CD14-positive monocyte (primary cell): ENCODE results near the gene NT5E. TPM values are rescaled to one million over a fixed set of nuclear protein-coding genes. Genes with fewer than 3 reads are reported as not detected.

Source experiments
- DNase-seq, 3 donors: peaks; one replicate each; pipeline ENCODE4 v3.0.0-alpha.2; 2011 to 2022
- H2AFZ ChIP-seq: 2 replicates; pipeline ENCODE4 v1.6.0; 2012; ENCODE audit warnings: mild to moderate bottlenecking, low read depth, low read length, inconsistent platforms; ENCODE audit not compliant: insufficient read depth, poor library complexity, severe bottlenecking
- H3K27ac ChIP-seq, 2 donors: 1 replicate in 1 of 2; 2 replicates in 1 of 2; pipeline ENCODE4 v1.5.1; 2012 to 2013; ENCODE audit warnings: low read length in 2 of 2, control low read depth in 1 of 2, inconsistent platforms in 1 of 2, low read depth in 1 of 2, mild to moderate bottlenecking in 1 of 2
- H3K27me3 ChIP-seq, 2 donors: one replicate each; pipeline versions ENCODE4 v1.6.0 to v1.6.1; 2011 to 2013; ENCODE audit warnings: low read length in 2 of 2; ENCODE audit not compliant: control insufficient read depth in 2 of 2, insufficient read depth in 2 of 2
- H3K36me3 ChIP-seq, 2 donors: replicated peaks in 1 of 2; 1 replicate in 1 of 2; 2 replicates in 1 of 2; pipeline versions ENCODE4 v1.5.1 to v1.6.1; 2012 to 2013; ENCODE audit warnings: low read length in 2 of 2, control low read depth in 1 of 2, inconsistent platforms in 1 of 2, mild to moderate bottlenecking in 1 of 2; ENCODE audit not compliant: insufficient read depth in 2 of 2, control insufficient read depth in 1 of 2
- H3K4me1 ChIP-seq, 2 donors: 1 replicate in 1 of 2; 2 replicates in 1 of 2; pipeline versions ENCODE4 v1.5.1 to v1.6.1; 2012 to 2013; ENCODE audit warnings: low read length in 2 of 2, control low read depth in 1 of 2, inconsistent platforms in 1 of 2, mild to moderate bottlenecking in 1 of 2, moderate library complexity in 1 of 2; ENCODE audit not compliant: insufficient read depth in 2 of 2, control insufficient read depth in 1 of 2
- H3K4me2 ChIP-seq: replicated peaks from 2 replicates; pipeline ENCODE3; 2012; ENCODE audit warnings: low read length, moderate library complexity, mild to moderate bottlenecking; ENCODE audit not compliant: poor library complexity, severe bottlenecking; ENCODE audit errors: extremely low read depth
- H3K4me3 ChIP-seq, 3 experiments: fragments of 200-600 bp in 1 of 3; sonication (generic) in 1 of 3; replicated peaks in 1 of 3; 1 replicate in 2 of 3; 2 replicates in 1 of 3; pipeline ENCODE4 v1.5.1; 2011 to 2013; ENCODE audit warnings: low read length in 3 of 3, mild to moderate bottlenecking in 3 of 3, control low read depth in 2 of 3, low read depth in 2 of 3, inconsistent platforms in 1 of 3, moderate library complexity in 1 of 3
- H3K79me2 ChIP-seq: 2 replicates; pipeline ENCODE4 v1.6.0; 2012; ENCODE audit warnings: mild to moderate bottlenecking, control low read depth, inconsistent platforms, low read length, moderate library complexity; ENCODE audit not compliant: insufficient read depth
- H3K9ac ChIP-seq: 2 replicates; pipeline ENCODE4 v1.6.0; 2017; ENCODE audit warnings: low read length, mild to moderate bottlenecking; ENCODE audit not compliant: insufficient read depth, poor library complexity, severe bottlenecking
- H3K9me3 ChIP-seq, 2 donors: replicated peaks in 1 of 2; 1 replicate in 1 of 2; 2 replicates in 1 of 2; pipeline versions ENCODE4 v1.5.1 to v1.6.1; 2012 to 2013; ENCODE audit warnings: low read length in 2 of 2, control low read depth in 1 of 2; ENCODE audit not compliant: control insufficient read depth in 1 of 2, insufficient read depth in 1 of 2
- H4K20me1 ChIP-seq: 2 replicates; pipeline ENCODE4 v1.6.0; 2012; ENCODE audit warnings: mild to moderate bottlenecking, low read length, control low read depth, moderate library complexity; ENCODE audit not compliant: insufficient read depth
- H3K27ac Mint-ChIP-seq, 7 donors: one replicate each; pipeline ENCODE4 v1.8.0; 2020; ENCODE audit warnings: mild to moderate bottlenecking in 7 of 7, mixed read lengths in 7 of 7, moderate library complexity in 6 of 7, inconsistent platforms in 2 of 7
- H3K27me3 Mint-ChIP-seq, 3 donors: one replicate each; pipeline ENCODE4 v1.8.0; 2021 to 2022; ENCODE audit warnings: low read depth in 3 of 3, mild to moderate bottlenecking in 3 of 3, mixed read lengths in 3 of 3, moderate library complexity in 3 of 3, inconsistent platforms in 1 of 3
- H3K36me3 Mint-ChIP-seq, 2 donors: one replicate each; pipeline ENCODE4 v1.8.0; 2020; ENCODE audit warnings: mixed read lengths in 2 of 2, inconsistent platforms in 1 of 2, mild to moderate bottlenecking in 1 of 2
- H3K4me1 Mint-ChIP-seq: one replicate; pipeline ENCODE4 v1.8.0; 2020; ENCODE audit warnings: mild to moderate bottlenecking, mixed read lengths
- H3K4me3 Mint-ChIP-seq, 2 donors: one replicate each; pipeline ENCODE4 v1.8.0; 2020; ENCODE audit warnings: mild to moderate bottlenecking in 2 of 2, mixed read lengths in 2 of 2, moderate library complexity in 1 of 2
- H3K9me3 Mint-ChIP-seq, 7 donors: one replicate each; pipeline ENCODE4 v1.8.0; 2020 to 2022; ENCODE audit warnings: mixed read lengths in 7 of 7, mild to moderate bottlenecking in 6 of 7, moderate library complexity in 6 of 7, inconsistent platforms in 2 of 7
- WGBS: methylation state at CpG from one replicate; pipeline ENCODE4 v1.1.5; 2013; ENCODE audit warnings: missing lambda C conversion rate; ENCODE audit not compliant: insufficient coverage; 5-methylcytosine and 5-hydroxymethylcytosine counted together
- intact Hi-C, 2 donors: fragments of 100-400 bp; cut with micrococcal nuclease; formaldehyde crosslinking; loops; one replicate each; pipeline versions ENCODE4 v1.15.0 to v1.15.1; 2023
- polyA plus RNA-seq, 3 donors: library from polyadenylated mRNA; depleted of rRNA in 1 of 3; unstranded in 2 of 3; stranded (reverse) in 1 of 3; fragments of 300-500 nt in 2 of 3; fragments of >200 nt in 1 of 3; fragmentation: Illumina TruSeq in 2 of 3; gene quantifications; 1 replicate in 2 of 3; 2 replicates in 1 of 3; pipeline ENCODE4 v1.2.3, GENCODE V29; 2012 to 2021
- TF ChIP-seq, protein P1 (sequence below): fragments of 200-600 bp; IDR thresholded peaks from one replicate; pipeline ENCODE4 v1.8.0; 2022; ENCODE audit warnings: antibody characterized with exemption, mild to moderate bottlenecking

The NT5E gene
- polyA plus RNA-seq, 3 donors, result 0.14 to 0.18 TPM; not detected in 1

DNA sequence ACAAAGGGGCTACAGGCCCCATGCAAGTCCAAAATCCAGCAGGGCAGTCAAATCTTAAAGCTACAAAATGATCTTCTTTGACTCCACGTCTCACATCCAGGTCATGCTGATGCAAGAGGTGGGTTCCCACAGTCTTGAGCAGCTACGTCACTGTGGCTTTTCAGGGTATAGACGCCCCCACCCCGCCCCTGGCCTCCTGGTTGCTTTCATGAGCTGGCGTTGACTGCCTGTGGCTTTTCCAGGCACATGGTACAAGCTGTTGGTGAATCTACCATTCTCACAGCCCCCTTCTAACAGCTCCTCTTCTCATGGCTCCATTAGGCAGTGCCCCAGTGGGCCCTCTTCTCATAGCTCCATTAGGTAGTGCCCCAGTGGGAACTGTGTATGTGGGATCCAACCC lies 47.0 kb downstream of the NT5E start:
- no peak overlapping the region for H3K9ac ChIP-seq
- H3K4me1 ChIP-seq, result peaks cover 0 to 4% of the 10 kb centered on the region in 2 donors
- H3K4me2 ChIP-seq, result no peak overlapping the region
- no peak for DNase-seq
- H3K79me2 ChIP-seq, result no peaks in the 10 kb centered on the region
- Mint-ChIP-seq H3K9me3 (peaks cover 19 to 33% (median 21%) of the 10 kb centered on the region in 7 donors), H3K36me3 (peaks cover 9 to 11% of the 10 kb centered on the region in 2 donors), H3K4me3 (no peak overlapping the region), H3K27me3 (peaks cover 0 to 2% (median 1%) of the 10 kb centered on the region in 3 donors), H3K27ac (peak overlapping the region in 1 of 7 donors; percentile 14), H3K4me1 (peaks cover 9% of the 10 kb centered on the region)
- H4K20me1 ChIP-seq, result no peaks in the 10 kb centered on the region
- no peak overlapping the region for H2AFZ ChIP-seq
- 83% methylated on average over 2 of the region's 5 CpGs for WGBS
- H3K27me3 ChIP-seq, result no peaks in the 10 kb centered on the region
- intact Hi-C loops, result no loop called here
- H3K4me3 ChIP-seq, result no peak overlapping the region
- H3K36me3 ChIP-seq, result no peaks in the 10 kb centered on the region
- no peak overlapping the region for H3K27ac ChIP-seq
- H3K9me3 ChIP-seq, result peaks cover 7 to 10% of the 10 kb centered on the region in 2 donors
- TF ChIP-seq, protein P1, sequence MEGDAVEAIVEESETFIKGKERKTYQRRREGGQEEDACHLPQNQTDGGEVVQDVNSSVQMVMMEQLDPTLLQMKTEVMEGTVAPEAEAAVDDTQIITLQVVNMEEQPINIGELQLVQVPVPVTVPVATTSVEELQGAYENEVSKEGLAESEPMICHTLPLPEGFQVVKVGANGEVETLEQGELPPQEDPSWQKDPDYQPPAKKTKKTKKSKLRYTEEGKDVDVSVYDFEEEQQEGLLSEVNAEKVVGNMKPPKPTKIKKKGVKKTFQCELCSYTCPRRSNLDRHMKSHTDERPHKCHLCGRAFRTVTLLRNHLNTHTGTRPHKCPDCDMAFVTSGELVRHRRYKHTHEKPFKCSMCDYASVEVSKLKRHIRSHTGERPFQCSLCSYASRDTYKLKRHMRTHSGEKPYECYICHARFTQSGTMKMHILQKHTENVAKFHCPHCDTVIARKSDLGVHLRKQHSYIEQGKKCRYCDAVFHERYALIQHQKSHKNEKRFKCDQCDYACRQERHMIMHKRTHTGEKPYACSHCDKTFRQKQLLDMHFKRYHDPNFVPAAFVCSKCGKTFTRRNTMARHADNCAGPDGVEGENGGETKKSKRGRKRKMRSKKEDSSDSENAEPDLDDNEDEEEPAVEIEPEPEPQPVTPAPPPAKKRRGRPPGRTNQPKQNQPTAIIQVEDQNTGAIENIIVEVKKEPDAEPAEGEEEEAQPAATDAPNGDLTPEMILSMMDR, result no peak

DNA sequence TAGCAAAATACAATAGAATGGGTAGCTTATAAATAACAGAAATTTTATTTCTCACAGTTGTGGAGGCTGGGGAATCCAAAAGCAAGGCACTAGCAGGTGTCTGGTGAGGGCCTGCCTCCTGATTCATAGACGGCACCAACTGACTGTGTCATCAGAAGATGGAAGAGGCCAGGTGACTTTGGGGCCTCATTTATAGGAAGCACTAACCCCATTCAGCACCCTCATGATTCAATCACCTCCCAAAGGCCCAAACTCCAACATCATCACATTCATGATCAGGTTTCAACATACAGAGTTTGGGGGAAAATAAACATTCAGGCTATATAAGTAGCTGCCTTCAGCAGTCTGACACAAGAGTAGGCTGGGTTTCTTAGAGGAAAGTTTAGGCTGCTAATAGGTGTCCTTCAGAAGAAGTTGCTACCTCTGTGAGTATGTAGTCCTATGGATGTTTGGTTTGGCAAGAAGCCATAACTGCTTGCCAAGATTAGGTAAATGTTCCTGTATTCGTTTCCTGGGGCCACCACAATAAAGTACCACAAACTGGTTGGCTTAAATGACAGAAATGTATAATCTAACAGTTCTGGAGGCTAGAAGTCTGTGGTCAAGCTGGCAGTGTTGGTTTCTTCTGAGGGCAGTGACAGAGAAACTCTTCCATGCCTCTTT lies 48.8 kb downstream of the NT5E start:
- Mint-ChIP-seq H3K4me3 (no peak overlapping the region), H3K27me3 (peaks cover 0 to 2% (median 1%) of the 10 kb centered on the region in 3 donors), H3K9me3 (peaks cover 19 to 33% (median 21%) of the 10 kb centered on the region in 7 donors), H3K4me1 (no peaks in the 10 kb centered on the region), H3K36me3 (peaks cover 20 to 25% of the 10 kb centered on the region in 2 donors), H3K27ac (no peak overlapping the region)
- Histone ChIP-seq H3K27ac (no peak overlapping the region), H4K20me1 (no peaks in the 10 kb centered on the region), H3K4me2 (no peak overlapping the region), H2AFZ (no peak overlapping the region), H3K9ac (no peak overlapping the region), H3K4me1 (no peaks in the 10 kb centered on the region), H3K9me3 (peaks cover 7 to 10% of the 10 kb centered on the region in 2 donors), H3K36me3 (peaks cover 7 to 18% of the 10 kb centered on the region in 2 donors), H3K4me3 (no peak overlapping the region), H3K79me2 (no peaks in the 10 kb centered on the region), H3K27me3 (no peaks in the 10 kb centered on the region)
- TF ChIP-seq, protein P1, result no peak
- intact Hi-C loops, result no loop called here
- WGBS, result no CpG with 5 or more reads among the region's 2 CpGs
- DNase-seq, result no peak
